Gastroesophageal sphincter (tissue), 4 donors: ENCODE measurements around the gene HSH2D. TPM values are rescaled to one million over a fixed set of nuclear protein-coding genes. Genes with fewer than 3 reads are reported as not detected.
"Not testable (repeated sequence)": the region's sequence is repeated elsewhere in the genome, so short reads cannot be mapped to it uniquely, and the experiment has no call there.

ENCODE experiments used
- ATAC-seq: fragments of 150-250 bp; one replicate; pipeline ENCODE4 v1.9.1; 2016; ENCODE audit warnings: mild to moderate bottlenecking, moderate library complexity
- H3K27ac ChIP-seq, 4 donors: fragments of 200-600 bp; sonication (generic) in 3 of 4; 1 replicate in 3 of 4; 2 replicates in 1 of 4; pipeline ENCODE4 v1.5.1; 2016 to 2019
- H3K27me3 ChIP-seq: fragments of 200-600 bp; sonication (generic); one replicate; pipeline ENCODE4 v1.5.1; 2019
- H3K36me3 ChIP-seq, 2 donors: fragments of 200-600 bp; sonication (generic); one replicate each; pipeline ENCODE4 v1.5.1; 2019; ENCODE audit warnings: control low read depth in 1 of 2
- H3K4me1 ChIP-seq, 3 donors: fragments of 200-600 bp; sonication (generic); 1 replicate in 2 of 3; 2 replicates in 1 of 3; pipeline ENCODE4 v1.5.1; 2016 to 2019; ENCODE audit warnings: control low read depth in 2 of 3
- H3K4me3 ChIP-seq, 2 donors: fragments of 200-600 bp; sonication (generic); one replicate each; pipeline ENCODE4 v1.5.1; 2019; ENCODE audit warnings: mild to moderate bottlenecking in 1 of 2, moderate library complexity in 1 of 2
- H3K9me3 ChIP-seq, 3 donors: fragments of 200-600 bp; sonication (generic); one replicate each; pipeline ENCODE4 v1.5.1; 2017 to 2019; ENCODE audit warnings: control low read depth in 2 of 3
- CTCF ChIP-seq, 4 experiments: fragments of 200-600 bp in 2 of 4; fragments of 450-650 bp in 2 of 4; sonication (generic) in 1 of 4; IDR thresholded peaks; one replicate each; pipeline ENCODE4 v1.5.1; 2017 to 2019; ENCODE audit warnings: antibody characterized with exemption in 4 of 4, mild to moderate bottlenecking in 2 of 4, moderate library complexity in 2 of 4
- EP300 ChIP-seq: sonication (generic); formaldehyde crosslinking; IDR thresholded peaks from one replicate; pipeline ENCODE4 v1.6.1; 2017; ENCODE audit warnings: antibody characterized with exemption, mild to moderate bottlenecking
- POLR2A ChIP-seq, 2 donors: fragments of 450-650 bp; IDR thresholded peaks; one replicate each; pipeline ENCODE4 v1.6.1; 2017; ENCODE audit warnings: antibody characterized with exemption in 2 of 2, mild to moderate bottlenecking in 2 of 2, moderate library complexity in 1 of 2
- POLR2AphosphoS5 ChIP-seq: sonication (generic); formaldehyde crosslinking; IDR thresholded peaks from one replicate; pipeline ENCODE4 v1.6.1; 2017; ENCODE audit warnings: antibody characterized with exemption
- whole genome bisulfite sequencing, 2 donors: methylation state at CpG; one replicate each; pipeline ENCODE4 v1.1.5; 2018; ENCODE audit warnings: low coverage in 1 of 2; 5-methylcytosine and 5-hydroxymethylcytosine counted together
- total RNA-seq, 4 donors: library from RNA; depleted of rRNA; stranded (reverse); fragments of >200 nt; gene quantifications; one replicate each; pipeline ENCODE4 v1.1.0, GENCODE V29; 2016

HSH2D gene
- total RNA-seq, 4 donors from 2014 or later, result 0.87 to 0.94 TPM; not detected in 2

- no peaks in the 10 kb centered on the region for H3K9me3 ChIP-seq
- WGBS, 2 donors, result 73 to 75% methylated on average over 4 to 6 of the region's 6 CpGs
- H3K27ac ChIP-seq, result peak overlapping the region in 3 of 4 donors; percentile 71 to 100 (median 99)
- no peak overlapping the region for H3K4me3 ChIP-seq
- H3K27me3 ChIP-seq, result no peaks in the 10 kb centered on the region
- H3K4me1 ChIP-seq, result peaks cover 0 to 45% (median 0%) of the 10 kb centered on the region in 3 donors
- no peak for ATAC-seq
- peaks cover 6 to 98% of the 10 kb centered on the region in 2 donors for H3K36me3 ChIP-seq
- TF ChIP-seq EP300 (no peak), POLR2AphosphoS5 (no peak), CTCF (IDR thresholded peaks at IDR 0.05) (no peak)
These were observed 45.1 kb upstream of the HSH2D start for GRCh38 chr19:16098416-16098768.

- no peak overlapping the region for H3K4me3 ChIP-seq
- no peaks in the 10 kb centered on the region for H3K27me3 ChIP-seq
- no peaks in the 10 kb centered on the region for H3K9me3 ChIP-seq
- H3K36me3 ChIP-seq, result peaks cover 3 to 98% of the 10 kb centered on the region in 2 donors
- peaks cover 0 to 44% (median 0%) of the 10 kb centered on the region in 3 donors for H3K4me1 ChIP-seq
- WGBS, 2 donors, result 55 to 86% methylated on average over 2 to 4 of the region's 6 CpGs
- TF ChIP-seq POLR2AphosphoS5 (no peak), CTCF (IDR thresholded peaks at IDR 0.05) (no peak), POLR2A (IDR thresholded peaks at IDR 0.05) (no peak), EP300 (no peak)
- no peak for ATAC-seq
- peak overlapping the region in 3 of 4 donors; percentile 43 to 100 (median 99) for H3K27ac ChIP-seq
These were observed 44.7 kb upstream of the HSH2D start for GRCh38 chr19:16098821-16099220.

- H3K27me3 ChIP-seq, H3K9me3 ChIP-seq, ATAC-seq, H3K4me3 ChIP-seq: not testable (repeated sequence)
- peak overlapping the region in 2 of 4 donors; percentile 99 to 100 for H3K27ac ChIP-seq
- peaks cover 3 to 97% of the 10 kb centered on the region in 2 donors for H3K36me3 ChIP-seq
- H3K4me1 ChIP-seq, result peaks cover 0 to 38% (median 0%) of the 10 kb centered on the region in 3 donors
- WGBS, 2 donors, result 70 to 72% methylated on average over 5 to 6 of the region's 8 CpGs
These were observed 44.0 kb upstream of the HSH2D start for GRCh38 chr19:16099314-16099965.

- H3K4me1 ChIP-seq, result peaks cover 0 to 27% (median 0%) of the 10 kb centered on the region in 3 donors
- peaks cover 3 to 86% of the 10 kb centered on the region in 2 donors for H3K36me3 ChIP-seq
- no peaks in the 10 kb centered on the region for H3K27me3 ChIP-seq
- H3K27ac ChIP-seq, result no peak overlapping the region
- TF ChIP-seq POLR2A (IDR thresholded peaks at IDR 0.05), result no peak
- TF ChIP-seq POLR2AphosphoS5, result no peak
- no peak for TF ChIP-seq CTCF (IDR thresholded peaks at IDR 0.05)
- no peak for TF ChIP-seq EP300
- H3K9me3 ChIP-seq, result no peaks in the 10 kb centered on the region
- no peak overlapping the region for H3K4me3 ChIP-seq
- WGBS, 2 donors, result 87% methylated on average over 4 of the region's 4 CpGs; no CpG with 5 or more reads in 1 of the 2 donors
- no peak for ATAC-seq
These were observed 43.0 kb upstream of the HSH2D start for GRCh38 chr19:16100524-16100923.

- no peaks in the 10 kb centered on the region for H3K9me3 ChIP-seq
- H3K36me3 ChIP-seq, result peaks cover 3 to 47% of the 10 kb centered on the region in 2 donors
- no peak overlapping the region for H3K4me3 ChIP-seq
- 78 to 85% methylated on average over 5 to 6 of the region's 6 CpGs for WGBS, 2 donors
- H3K4me1 ChIP-seq, result no peaks in the 10 kb centered on the region
- ATAC-seq, result no peak
- H3K27ac ChIP-seq, result peak overlapping the region in 3 of 4 donors; percentile 54 to 55 (median 54)
- H3K27me3 ChIP-seq, result no peaks in the 10 kb centered on the region
- TF ChIP-seq CTCF (IDR thresholded peaks at IDR 0.05), result no peak
- no peak for TF ChIP-seq EP300
- no peak for TF ChIP-seq POLR2A (IDR thresholded peaks at IDR 0.05)
- no peak for TF ChIP-seq POLR2AphosphoS5
These were observed 38.8 kb upstream of the HSH2D start for GRCh38 chr19:16104722-16105121.
